ENCODE results near the gene SMIM35. TPM values are rescaled to one million over a fixed set of nuclear protein-coding genes. Genes with fewer than 3 reads are reported as not detected.

SMIM35 gene
- total and polyA plus RNA-seq, 2 of the 13 experiments (the other 11 are each of a cell fraction or from before 2014, with no cell fraction given): not detected

GRCh38 chr11:117999354-117999993 lies 87.3 kb downstream of the SMIM35 start:
- ATAC-seq (no peak), FAIRE-seq (no peak), DNase-seq (ENCODE audit: low spot score) (no peak)
- Histone ChIP-seq H3K27ac (ENCODE audit: extremely low read length, insufficient read depth, low read length) (no peak overlapping the region), H3K4me2 (ENCODE audit: low read depth, low read length) (no peak overlapping the region), H3K9ac (ENCODE audit: insufficient read depth, low read depth, low read length) (no peak overlapping the region), H3K9me3 (ENCODE audit: low read length) (no peaks in the 10 kb centered on the region), H3K79me2 (ENCODE audit: insufficient read depth, low read length) (no peaks in the 10 kb centered on the region), H4K20me1 (ENCODE audit: insufficient read depth, low read length) (no peaks in the 10 kb centered on the region), H3K4me1 (ENCODE audit: insufficient read depth, low read length) (no peaks in the 10 kb centered on the region), H2AFZ (ENCODE audit: low read length) (no peak overlapping the region), H3K36me3 (replicated peaks in 1 of 2; ENCODE audit: control insufficient read depth in 1 of 2, insufficient read depth in 2 of 2, low read length in 2 of 2) (no peaks in the 10 kb centered on the region), H3K4me3 (replicated peaks in 1 of 3; ENCODE audit: insufficient read depth in 1 of 3, low read depth in 2 of 3, low read length in 3 of 3) (no peak overlapping the region), H3K27me3 (ENCODE audit: control insufficient read depth in 1 of 2, insufficient read depth in 2 of 2, low read length in 2 of 2) (peaks cover 2 to 13% of the 10 kb centered on the region in 2 experiments; a peak in 2 of 5 replicates)
- CTCF ChIA-PET (ENCODE audit: low intra/inter-chr PET ratio, low total read pairs): no interaction called here
- POLR2A ChIA-PET: no interaction called here
- in situ Hi-C loops (cut with HindIII; ENCODE audit: extremely low pct_ligation_motif_present, low pct_unique_long_range_greater_than_20kb) (no loop called here), intact Hi-C loops (cut with micrococcal nuclease; ENCODE audit: unreplicated experiment) (no loop called here)
- TF ChIP-seq KLF11 (CRISPR knock-in tag; IDR thresholded peaks at IDR 0.05) (no peak), MLLT10 (CRISPR knock-in tag; IDR thresholded peaks at IDR 0.05) (no peak), ZNF564 (CRISPR knock-in tag; IDR thresholded peaks at IDR 0.05) (no peak), ZNF256 (CRISPR knock-in tag; conservative IDR thresholded peaks at IDR 0.05) (no peak), FOXK1 (CRISPR knock-in tag; IDR thresholded peaks at IDR 0.05; ENCODE audit: borderline replicate concordance, low read depth) (no peak), ARID4A (CRISPR knock-in tag; IDR thresholded peaks at IDR 0.05; ENCODE audit: borderline replicate concordance) (no peak), ZNF274 (CRISPR knock-in tag; IDR thresholded peaks at IDR 0.05) (no peak), ZNF350 (CRISPR knock-in tag; IDR thresholded peaks at IDR 0.05; ENCODE audit: borderline replicate concordance, low read depth) (no peak), ZBTB43 (CRISPR knock-in tag; conservative IDR thresholded peaks at IDR 0.05) (no peak)
- BruUV-seq (replicated peaks): no TSS peak
- WGBS (ENCODE audit: low lambda C conversion rate): no CpG with 5 or more reads among the region's 3 CpGs
